Neuron (in vitro differentiated cells): ENCODE results near the gene OR1N1.
"Not testable (repeated sequence)": the region's sequence is repeated elsewhere in the genome, so short reads cannot be mapped to it uniquely, and the experiment has no call there.

Experiments
- H2AFZ ChIP-seq: one replicate; pipeline ENCODE4 v1.6.1; 2013; ENCODE audit warnings: low read depth, mild to moderate bottlenecking, inconsistent platforms, low read length, moderate library complexity
- H3K27me3 ChIP-seq: one replicate; pipeline ENCODE4 v1.6.1; 2013; ENCODE audit warnings: low read length; ENCODE audit not compliant: insufficient read depth
- H3K36me3 ChIP-seq: one replicate; pipeline ENCODE4 v1.6.1; 2013; ENCODE audit warnings: low read length; ENCODE audit not compliant: insufficient read depth
- H3K4me1 ChIP-seq: one replicate; pipeline ENCODE4 v1.6.1; 2013; ENCODE audit warnings: low read length; ENCODE audit not compliant: insufficient read depth
- H3K4me3 ChIP-seq: 2 replicates; pipeline ENCODE4 v1.5.1; 2013; ENCODE audit warnings: mild to moderate bottlenecking, low read length, moderate library complexity
- H3K9me3 ChIP-seq: one replicate; pipeline ENCODE4 v1.6.1; 2013; ENCODE audit warnings: low read length

The OR1N1 gene

GRCh38 chr9:122527193-122527592 is at the start of gene OR1N1:
TSS of gene OR1N1 (minus strand) at chr9:122527293. CDS start at chr9:122527293, 0 bp downstream.
- Histone ChIP-seq H3K4me1 (no peaks in the 10 kb centered on the region), H3K27me3 (peaks cover 6% of the 10 kb centered on the region), H3K36me3 (no peaks in the 10 kb centered on the region), H3K4me3 (no peak within 1 kb of the TSS), H2AFZ (no peak within 1 kb of the TSS), H3K9me3 (no peaks in the 10 kb centered on the region)

DNA sequence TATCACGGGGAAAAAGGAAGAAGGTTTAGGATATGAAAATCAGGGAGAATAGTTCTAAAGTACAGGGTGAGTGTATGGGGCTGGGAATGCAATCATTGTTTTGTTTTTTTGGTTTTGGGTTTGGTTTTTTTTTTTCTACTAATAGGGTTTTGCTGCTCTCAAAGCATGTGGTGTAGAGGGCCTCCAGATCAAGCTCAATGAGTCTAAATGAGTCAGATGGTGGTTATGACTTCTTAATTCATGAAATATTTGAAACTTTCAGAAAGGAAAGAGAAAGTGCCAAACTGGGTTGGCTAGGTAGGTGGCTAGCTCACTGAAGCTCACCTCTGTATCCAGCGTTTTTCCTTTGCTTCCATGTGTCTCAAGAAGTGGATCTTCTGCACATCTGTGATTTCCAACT is 45.4 kb upstream of the OR1N1 start:
- H3K4me1 ChIP-seq = no peaks in the 10 kb centered on the region
- H3K36me3 ChIP-seq = no peaks in the 10 kb centered on the region
- no peak overlapping the region for H2AFZ ChIP-seq
- no peaks in the 10 kb centered on the region for H3K27me3 ChIP-seq
- no peaks in the 10 kb centered on the region for H3K9me3 ChIP-seq
- H3K4me3 ChIP-seq = no peak overlapping the region

- Histone ChIP-seq H3K4me1 (no peaks in the 10 kb centered on the region), H3K36me3 (no peaks in the 10 kb centered on the region), H3K4me3 (no peak overlapping the region)
These were observed 40.8 kb upstream of the OR1N1 start for GRCh38 chr9:122567901-122568300.

DNA sequence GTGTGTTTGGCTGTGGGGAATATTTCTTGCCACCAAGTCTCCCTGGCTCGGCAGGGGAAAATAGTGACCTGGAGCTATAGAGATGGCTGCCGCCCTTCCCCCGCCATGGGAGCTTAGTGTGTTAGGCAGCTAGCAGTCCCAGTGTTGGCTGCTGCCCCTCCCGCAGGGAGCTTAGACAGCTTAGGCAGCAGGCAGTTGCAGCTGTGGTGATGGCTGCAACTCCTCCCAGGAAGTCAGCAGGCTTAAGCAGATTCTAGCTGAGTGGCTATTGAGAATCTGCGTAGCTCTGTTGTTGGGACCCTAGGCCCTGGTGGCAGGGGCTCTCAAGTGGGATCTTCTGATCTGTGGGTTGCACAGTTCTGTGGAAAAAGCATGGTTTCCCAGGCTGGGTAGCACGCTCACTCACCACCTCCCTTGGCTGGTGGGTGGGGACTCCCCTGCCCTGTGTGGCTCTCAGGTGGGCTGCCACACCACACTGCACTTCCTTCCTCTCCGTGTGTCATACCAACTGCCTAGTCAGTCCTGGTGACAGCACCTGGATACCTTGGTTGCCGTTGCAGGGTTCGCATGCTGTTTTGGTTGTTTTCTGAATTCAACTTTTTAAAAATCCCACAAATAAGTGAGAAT is 35.2 kb upstream of the OR1N1 start:
- Histone ChIP-seq H2AFZ (no peak overlapping the region), H3K4me1 (no peaks in the 10 kb centered on the region), H3K4me3 (no peak overlapping the region), H3K27me3 (no peaks in the 10 kb centered on the region), H3K9me3 (no peaks in the 10 kb centered on the region), H3K36me3 (no peaks in the 10 kb centered on the region)

More at GRCh38 chr9:122567901-122568300, 40.8 kb upstream of the OR1N1 start:
- Histone ChIP-seq H3K9me3 (no peaks in the 10 kb centered on the region), H3K27me3 (no peaks in the 10 kb centered on the region), H2AFZ (no peak overlapping the region)

DNA sequence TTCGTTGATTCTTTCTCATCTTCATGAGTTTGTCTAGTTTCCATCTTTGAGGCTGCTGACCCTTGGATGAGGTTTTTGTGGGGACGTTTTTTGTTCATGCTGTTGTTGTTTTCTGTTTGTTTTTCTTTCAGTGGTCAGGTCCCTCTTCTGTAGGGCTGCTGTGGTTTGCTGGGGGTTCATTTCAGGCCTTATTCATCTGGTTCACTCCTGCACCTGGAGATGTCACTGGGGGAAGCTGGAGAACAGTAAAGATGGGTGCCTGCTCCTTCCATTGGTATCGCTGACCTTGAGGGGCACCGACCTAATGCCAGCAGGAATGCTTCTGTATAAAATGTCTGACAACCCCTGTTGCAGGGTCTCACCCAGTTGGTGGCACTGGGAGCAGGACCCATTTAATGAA is 34.4 kb upstream of the OR1N1 start:
- no peaks in the 10 kb centered on the region for H3K36me3 ChIP-seq
- H3K4me3 ChIP-seq = no peak overlapping the region
- H3K27me3 ChIP-seq = no peaks in the 10 kb centered on the region
- H3K9me3 ChIP-seq = no peaks in the 10 kb centered on the region
- H2AFZ ChIP-seq = no peak overlapping the region
- H3K4me1 ChIP-seq = no peaks in the 10 kb centered on the region

DNA sequence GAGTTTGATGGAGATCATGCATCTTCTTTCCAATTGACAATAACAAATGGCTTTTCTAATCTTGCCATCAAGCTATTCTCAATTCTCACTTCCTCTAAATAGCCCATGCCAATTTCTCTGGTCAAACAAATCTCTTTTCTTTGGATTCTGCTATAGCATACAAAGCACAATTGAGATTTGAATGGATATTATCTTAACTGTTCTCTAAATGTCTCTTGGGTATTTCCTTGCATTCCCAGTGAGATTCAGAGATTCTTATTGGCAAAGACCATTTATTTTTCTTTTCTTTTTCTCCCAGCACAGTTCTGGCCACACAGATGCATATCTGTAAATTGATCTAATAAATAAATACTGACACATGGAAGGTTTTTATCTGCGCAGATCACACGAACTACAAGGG is 25.7 kb upstream of the OR1N1 start, which contains the start of gene OR1N2:
Gene OR1N2, plus strand, starts transcription at position 301 of the 400 bp plus-strand sequence. CDS start 100 bp downstream, outside the sequence.
- Histone ChIP-seq H3K36me3 (no peaks in the 10 kb centered on the region), H2AFZ (no peak within 1 kb of the TSS), H3K4me1 (no peaks in the 10 kb centered on the region), H3K9me3 (no peaks in the 10 kb centered on the region), H3K4me3 (no peak within 1 kb of the TSS), H3K27me3 (peaks cover 7% of the 10 kb centered on the region)

DNA sequence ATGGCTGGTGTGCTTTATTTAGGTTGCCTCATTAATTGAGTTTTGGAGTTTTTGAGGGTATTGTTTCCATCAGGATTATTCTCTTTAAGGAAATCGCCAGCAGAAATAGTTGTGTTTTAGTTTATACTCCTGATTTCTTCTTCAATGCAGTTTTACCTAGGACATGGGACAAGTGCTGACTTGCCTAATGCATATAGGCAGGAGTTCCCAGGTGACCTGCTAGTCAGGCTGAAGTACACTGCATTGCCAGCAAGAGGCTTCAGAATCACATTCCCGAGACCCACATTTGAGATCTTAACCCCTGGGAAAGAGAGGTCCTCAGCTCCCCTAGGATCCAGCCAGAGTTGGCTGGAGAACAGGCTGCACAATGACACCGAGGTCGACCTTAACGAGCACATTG is 24.3 kb upstream of the OR1N1 start:
- H2AFZ ChIP-seq = no peak overlapping the region
- no peaks in the 10 kb centered on the region for H3K4me1 ChIP-seq
- peaks cover 7% of the 10 kb centered on the region for H3K27me3 ChIP-seq
- no peaks in the 10 kb centered on the region for H3K9me3 ChIP-seq
- no peak overlapping the region for H3K4me3 ChIP-seq
- no peaks in the 10 kb centered on the region for H3K36me3 ChIP-seq

DNA sequence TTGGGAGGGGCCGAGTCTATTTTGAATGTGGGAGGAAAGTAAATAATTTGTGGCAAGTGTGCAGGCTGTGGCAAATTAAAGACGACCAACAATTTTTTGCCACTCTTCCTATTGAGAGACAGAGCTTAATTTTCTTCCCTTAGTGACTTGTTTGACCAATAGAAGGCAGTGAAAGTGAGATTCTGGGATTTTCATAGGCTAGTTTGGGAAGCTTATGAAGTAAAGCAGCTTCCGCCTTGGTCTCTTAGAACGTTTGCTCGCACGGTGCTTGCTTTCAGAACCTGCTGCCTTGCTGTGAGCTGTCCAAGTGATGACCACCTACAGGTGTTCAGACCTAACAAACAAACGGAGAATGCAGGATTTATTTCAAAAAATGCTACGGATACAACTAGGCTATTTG is 19.1 kb upstream of the OR1N1 start:
- Histone ChIP-seq H3K27me3 (peaks cover 2% of the 10 kb centered on the region), H2AFZ (no peak overlapping the region), H3K4me3 (no peak overlapping the region), H3K36me3 (no peaks in the 10 kb centered on the region), H3K4me1 (no peaks in the 10 kb centered on the region), H3K9me3 (no peaks in the 10 kb centered on the region)

- H3K36me3 ChIP-seq = no peaks in the 10 kb centered on the region
- no peaks in the 10 kb centered on the region for H3K4me1 ChIP-seq
- peaks cover 2% of the 10 kb centered on the region for H3K27me3 ChIP-seq
- no peaks in the 10 kb centered on the region for H3K9me3 ChIP-seq
- H2AFZ ChIP-seq = no peak overlapping the region
- H3K4me3 ChIP-seq = no peak overlapping the region
These were observed 11.7 kb upstream of the OR1N1 start for GRCh38 chr9:122538757-122539156.

- H3K9me3 ChIP-seq, H3K4me3 ChIP-seq, H3K27me3 ChIP-seq, H2AFZ ChIP-seq, H3K36me3 ChIP-seq, H3K4me1 ChIP-seq: not testable (repeated sequence)
These were observed 10.0 kb upstream of the OR1N1 start for GRCh38 chr9:122537066-122537465.

DNA sequence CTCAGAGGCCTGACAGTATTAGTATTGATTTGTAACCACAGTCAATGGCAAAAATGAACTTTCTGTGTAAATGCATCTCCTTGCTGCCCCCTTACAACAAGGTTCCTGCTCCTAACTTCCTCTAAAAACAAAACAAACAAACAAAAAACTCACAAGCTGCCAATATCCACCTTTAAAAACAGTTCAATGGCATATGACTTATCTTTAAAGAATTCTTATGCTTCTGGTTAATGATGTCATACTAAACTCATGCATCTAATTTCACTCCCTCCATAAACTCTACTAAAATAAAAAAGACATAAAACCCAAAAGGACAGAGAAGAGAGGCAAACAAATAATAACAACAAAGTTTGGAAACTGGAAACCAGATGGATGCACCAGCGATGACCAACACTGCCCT is 9.0 kb upstream of the OR1N1 start:
- H3K27me3 ChIP-seq = peaks cover 4% of the 10 kb centered on the region
- no peak overlapping the region for H2AFZ ChIP-seq
- no peaks in the 10 kb centered on the region for H3K4me1 ChIP-seq
- no peaks in the 10 kb centered on the region for H3K9me3 ChIP-seq
- H3K36me3 ChIP-seq = no peaks in the 10 kb centered on the region
- no peak overlapping the region for H3K4me3 ChIP-seq

- not testable (repeated sequence) for H3K9me3 ChIP-seq, H3K4me1 ChIP-seq, H3K4me3 ChIP-seq, H3K27me3 ChIP-seq, H2AFZ ChIP-seq, H3K36me3 ChIP-seq
These were observed 4.1 kb upstream of the OR1N1 start for GRCh38 chr9:122531157-122531556.

- H3K27me3 ChIP-seq = peaks cover 6% of the 10 kb centered on the region
These were observed 491 bp downstream of the OR1N1 start for GRCh38 chr9:122526602-122527001.

GRCh38 chr9:122519376-122519775 is 7.7 kb downstream of the OR1N1 start:
- no peak overlapping the region for H3K4me3 ChIP-seq
- peaks cover 2% of the 10 kb centered on the region for H3K27me3 ChIP-seq
- no peaks in the 10 kb centered on the region for H3K9me3 ChIP-seq
- no peaks in the 10 kb centered on the region for H3K36me3 ChIP-seq
- H2AFZ ChIP-seq = no peak overlapping the region
- no peaks in the 10 kb centered on the region for H3K4me1 ChIP-seq

More at GRCh38 chr9:122526602-122527001, 491 bp downstream of the OR1N1 start:
- Histone ChIP-seq H2AFZ (no peak overlapping the region), H3K4me3 (no peak overlapping the region), H3K36me3 (no peaks in the 10 kb centered on the region), H3K4me1 (no peaks in the 10 kb centered on the region), H3K9me3 (no peaks in the 10 kb centered on the region)
